Adrenal gland (tissue), 5 donors: Measurements from ENCODE around the gene MYZAP.

Source experiments
- POLR2A ChIP-seq, 2 donors: fragments of 450-650 bp; IDR thresholded peaks; one replicate each; pipeline ENCODE4 v1.6.1; 2017; ENCODE audit warnings: antibody characterized with exemption in 2 of 2, mild to moderate bottlenecking in 2 of 2, moderate library complexity in 1 of 2
- TF ChIP-seq, protein P1 (sequence below), 6 experiments: fragments of 450-650 bp in 4 of 6; fragments of 200-600 bp in 2 of 6; sonication (generic) in 1 of 6; IDR thresholded peaks; 1 replicate in 5 of 6; 2 replicates in 1 of 6; pipeline versions ENCODE4 v1.5.1 to v1.8.0; 2016 to 2021; ENCODE audit warnings: antibody characterized with exemption in 6 of 6, mild to moderate bottlenecking in 2 of 6, moderate library complexity in 1 of 6
- donor health status: DM: no; HTN: no; CAD: no.

GRCh38 chr15:57698991-57699390 lies 107.3 kb downstream of the MYZAP start:
- TF ChIP-seq, protein P1, sequence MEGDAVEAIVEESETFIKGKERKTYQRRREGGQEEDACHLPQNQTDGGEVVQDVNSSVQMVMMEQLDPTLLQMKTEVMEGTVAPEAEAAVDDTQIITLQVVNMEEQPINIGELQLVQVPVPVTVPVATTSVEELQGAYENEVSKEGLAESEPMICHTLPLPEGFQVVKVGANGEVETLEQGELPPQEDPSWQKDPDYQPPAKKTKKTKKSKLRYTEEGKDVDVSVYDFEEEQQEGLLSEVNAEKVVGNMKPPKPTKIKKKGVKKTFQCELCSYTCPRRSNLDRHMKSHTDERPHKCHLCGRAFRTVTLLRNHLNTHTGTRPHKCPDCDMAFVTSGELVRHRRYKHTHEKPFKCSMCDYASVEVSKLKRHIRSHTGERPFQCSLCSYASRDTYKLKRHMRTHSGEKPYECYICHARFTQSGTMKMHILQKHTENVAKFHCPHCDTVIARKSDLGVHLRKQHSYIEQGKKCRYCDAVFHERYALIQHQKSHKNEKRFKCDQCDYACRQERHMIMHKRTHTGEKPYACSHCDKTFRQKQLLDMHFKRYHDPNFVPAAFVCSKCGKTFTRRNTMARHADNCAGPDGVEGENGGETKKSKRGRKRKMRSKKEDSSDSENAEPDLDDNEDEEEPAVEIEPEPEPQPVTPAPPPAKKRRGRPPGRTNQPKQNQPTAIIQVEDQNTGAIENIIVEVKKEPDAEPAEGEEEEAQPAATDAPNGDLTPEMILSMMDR (IDR thresholded peaks at IDR 0.05), result no peak
- no peak for TF ChIP-seq POLR2A (IDR thresholded peaks at IDR 0.05)
